Measurements from ENCODE around the gene PRKAR1B.

DNA sequence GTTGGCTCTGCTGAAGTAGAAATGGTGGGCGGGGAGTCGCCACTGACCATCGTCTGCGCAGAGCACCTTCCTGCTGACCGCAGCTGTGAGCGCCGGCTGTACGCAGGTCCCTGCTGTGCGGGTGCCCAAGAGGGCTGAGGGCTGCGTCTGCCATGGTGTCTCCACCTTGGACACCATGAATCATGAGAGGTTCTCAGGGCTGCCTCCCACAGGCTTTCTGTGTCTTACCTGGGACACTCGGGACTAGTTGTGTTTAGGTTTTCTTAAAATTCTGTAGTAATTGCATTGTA lies 44.9 kb upstream of the PRKAR1B start:
- TF ChIP-seq CTCF (conservative IDR thresholded peaks at IDR 0.05; ENCODE audit: low read length): no peak
- TF ChIP-seq EZH2phosphoT487 (IDR thresholded peaks at IDR 0.05; ENCODE audit: borderline replicate concordance, low read depth, low read length): no peak
